HepG2 (cell line): ENCODE data around the gene LACTBL1. TPM values are rescaled to one million over a fixed set of nuclear protein-coding genes. Genes with fewer than 3 reads are reported as not detected.

Experiments used
- SMARCC2 ChIP-seq: fragments of 450-650 bp; IDR thresholded peaks from 2 replicates; pipeline ENCODE4 v1.6.1; 2017; ENCODE audit warnings: antibody characterized with exemption, mild to moderate bottlenecking
- polyA plus RNA-seq, 8 experiments: library from polyadenylated mRNA; depleted of rRNA in 3 of 8; stranded (reverse) in 7 of 8; unstranded in 1 of 8; fragments of >200 nt; fragmentation: Illumina TruSeq in 4 of 8; extraction: Trizol in 4 of 8; gene quantifications; 2 replicates each; pipeline versions ENCODE4 v1.2.1 to v1.2.3, GENCODE V29; 2011 to 2016; ENCODE audit warnings: low read depth in 4 of 8, missing spikeins in 1 of 8, mixed read lengths in 1 of 8; ENCODE audit not compliant: insufficient read depth in 1 of 8
- total RNA-seq, 5 experiments: library from RNA; depleted of rRNA; stranded (reverse); fragments of >200 nt; fragmentation: Illumina TruSeq; extraction: Trizol; gene quantifications; 2 replicates each; pipeline ENCODE4 v1.2.3, GENCODE V29; 2016; ENCODE audit warnings: low read depth in 1 of 5
- TF ChIP-seq, protein P1 (sequence below), 2 experiments: sonication (generic) in 1 of 2; formaldehyde crosslinking in 1 of 2; IDR thresholded peaks; 2 replicates each; pipeline versions ENCODE4 v1.6.1 to v1.9.0; 2014 to 2022; ENCODE audit warnings: antibody characterized with exemption in 1 of 2, borderline replicate concordance in 1 of 2, inconsistent platforms in 1 of 2, low read depth in 1 of 2, missing genetic modification reagents in 1 of 2
- TF ChIP-seq, protein P2 (sequence below): sonication (generic); formaldehyde crosslinking; conservative IDR thresholded peaks from 2 replicates; pipeline ENCODE4 v1.4.0; 2020; ENCODE audit warnings: missing genetic modification reagents

LACTBL1 gene
- total and polyA plus RNA-seq, 2 of the 13 experiments (the other 11 are each of a cell fraction or from before 2014, with no cell fraction given) = 0.12 to 1.3 TPM

GRCh38 chr1:22919341-22920025 is 53.2 kb downstream of the LACTBL1 start (continued):
- TF ChIP-seq, protein P1, sequence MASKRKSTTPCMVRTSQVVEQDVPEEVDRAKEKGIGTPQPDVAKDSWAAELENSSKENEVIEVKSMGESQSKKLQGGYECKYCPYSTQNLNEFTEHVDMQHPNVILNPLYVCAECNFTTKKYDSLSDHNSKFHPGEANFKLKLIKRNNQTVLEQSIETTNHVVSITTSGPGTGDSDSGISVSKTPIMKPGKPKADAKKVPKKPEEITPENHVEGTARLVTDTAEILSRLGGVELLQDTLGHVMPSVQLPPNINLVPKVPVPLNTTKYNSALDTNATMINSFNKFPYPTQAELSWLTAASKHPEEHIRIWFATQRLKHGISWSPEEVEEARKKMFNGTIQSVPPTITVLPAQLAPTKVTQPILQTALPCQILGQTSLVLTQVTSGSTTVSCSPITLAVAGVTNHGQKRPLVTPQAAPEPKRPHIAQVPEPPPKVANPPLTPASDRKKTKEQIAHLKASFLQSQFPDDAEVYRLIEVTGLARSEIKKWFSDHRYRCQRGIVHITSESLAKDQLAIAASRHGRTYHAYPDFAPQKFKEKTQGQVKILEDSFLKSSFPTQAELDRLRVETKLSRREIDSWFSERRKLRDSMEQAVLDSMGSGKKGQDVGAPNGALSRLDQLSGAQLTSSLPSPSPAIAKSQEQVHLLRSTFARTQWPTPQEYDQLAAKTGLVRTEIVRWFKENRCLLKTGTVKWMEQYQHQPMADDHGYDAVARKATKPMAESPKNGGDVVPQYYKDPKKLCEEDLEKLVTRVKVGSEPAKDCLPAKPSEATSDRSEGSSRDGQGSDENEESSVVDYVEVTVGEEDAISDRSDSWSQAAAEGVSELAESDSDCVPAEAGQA (IDR thresholded peaks at IDR 0.05; ENCODE audit: low read depth) = no peak
- TF ChIP-seq, protein P1 (CRISPR knock-in tag; IDR thresholded peaks at IDR 0.05; ENCODE audit: borderline replicate concordance) = no peak
- TF ChIP-seq SMARCC2 = no peak
- TF ChIP-seq, protein P2, sequence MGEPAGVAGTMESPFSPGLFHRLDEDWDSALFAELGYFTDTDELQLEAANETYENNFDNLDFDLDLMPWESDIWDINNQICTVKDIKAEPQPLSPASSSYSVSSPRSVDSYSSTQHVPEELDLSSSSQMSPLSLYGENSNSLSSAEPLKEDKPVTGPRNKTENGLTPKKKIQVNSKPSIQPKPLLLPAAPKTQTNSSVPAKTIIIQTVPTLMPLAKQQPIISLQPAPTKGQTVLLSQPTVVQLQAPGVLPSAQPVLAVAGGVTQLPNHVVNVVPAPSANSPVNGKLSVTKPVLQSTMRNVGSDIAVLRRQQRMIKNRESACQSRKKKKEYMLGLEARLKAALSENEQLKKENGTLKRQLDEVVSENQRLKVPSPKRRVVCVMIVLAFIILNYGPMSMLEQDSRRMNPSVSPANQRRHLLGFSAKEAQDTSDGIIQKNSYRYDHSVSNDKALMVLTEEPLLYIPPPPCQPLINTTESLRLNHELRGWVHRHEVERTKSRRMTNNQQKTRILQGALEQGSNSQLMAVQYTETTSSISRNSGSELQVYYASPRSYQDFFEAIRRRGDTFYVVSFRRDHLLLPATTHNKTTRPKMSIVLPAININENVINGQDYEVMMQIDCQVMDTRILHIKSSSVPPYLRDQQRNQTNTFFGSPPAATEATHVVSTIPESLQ (CRISPR knock-in tag) = no peak
